ENCODE measurements around the gene GRM8.

Gene GRM8

DNA sequence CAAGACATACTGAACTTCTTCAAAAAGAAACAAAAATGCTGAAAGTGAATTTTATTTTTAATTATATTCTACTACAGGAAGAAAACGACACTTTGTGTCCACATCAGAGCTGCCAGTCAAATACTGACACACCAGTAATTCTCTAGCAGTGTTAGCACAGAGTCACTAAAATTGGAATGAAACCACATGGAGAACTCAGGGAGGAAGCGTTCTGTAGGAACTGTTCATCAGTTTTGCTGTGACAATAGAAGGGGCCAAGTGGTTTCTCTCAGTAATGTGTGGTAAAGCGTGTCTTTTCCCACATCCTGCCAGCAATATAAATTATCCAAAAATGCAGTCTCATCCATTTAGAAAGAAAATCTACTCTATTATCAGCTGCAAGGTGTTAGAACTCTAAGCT, 683.3 kb downstream of the GRM8 start:
- H3K4me3 ChIP-seq (ENCODE audit: low read depth, low read length), result no peak overlapping the region

DNA sequence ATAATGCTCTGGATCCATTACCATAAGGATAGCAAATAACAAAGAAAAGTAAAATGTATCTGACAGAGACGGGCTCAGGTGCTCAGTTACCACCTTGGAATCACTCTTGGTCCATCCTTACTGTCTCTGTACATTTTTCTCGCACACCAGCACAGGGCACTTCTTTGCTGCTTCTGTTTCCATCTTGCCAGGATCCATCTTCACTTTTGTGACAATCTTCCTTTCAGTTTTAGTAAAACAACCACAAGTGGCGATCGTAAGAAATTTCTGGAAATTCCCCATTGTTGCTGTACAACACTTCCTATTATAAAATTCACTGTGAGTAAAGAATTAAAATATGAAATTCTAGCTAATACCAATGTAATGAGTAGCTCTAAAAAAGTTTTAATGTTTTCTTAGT, 695.5 kb downstream of the GRM8 start:
- no peak overlapping the region for H3K4me3 ChIP-seq (ENCODE audit: low read depth, low read length)

DNA sequence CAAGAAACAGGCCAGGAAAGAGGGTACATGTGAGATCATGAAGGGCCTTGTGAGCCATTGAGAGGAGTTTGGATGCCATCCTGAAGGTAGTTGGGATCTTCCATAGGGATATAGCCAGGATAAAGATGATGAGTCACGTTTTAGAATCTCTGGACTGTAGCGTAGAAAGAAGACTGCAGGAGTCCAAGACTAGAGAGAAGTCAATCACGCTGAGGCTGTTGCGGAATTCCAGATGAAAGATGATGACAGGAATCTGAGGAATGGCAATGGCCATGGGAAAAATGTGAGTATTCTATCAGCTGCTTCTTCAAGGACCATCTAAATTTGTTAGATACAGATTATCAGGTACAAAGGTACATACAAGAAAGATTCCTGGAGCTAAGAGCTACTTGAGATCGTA, 711.3 kb downstream of the GRM8 start:
- no peak overlapping the region for H3K4me3 ChIP-seq (ENCODE audit: low read depth, low read length)

DNA sequence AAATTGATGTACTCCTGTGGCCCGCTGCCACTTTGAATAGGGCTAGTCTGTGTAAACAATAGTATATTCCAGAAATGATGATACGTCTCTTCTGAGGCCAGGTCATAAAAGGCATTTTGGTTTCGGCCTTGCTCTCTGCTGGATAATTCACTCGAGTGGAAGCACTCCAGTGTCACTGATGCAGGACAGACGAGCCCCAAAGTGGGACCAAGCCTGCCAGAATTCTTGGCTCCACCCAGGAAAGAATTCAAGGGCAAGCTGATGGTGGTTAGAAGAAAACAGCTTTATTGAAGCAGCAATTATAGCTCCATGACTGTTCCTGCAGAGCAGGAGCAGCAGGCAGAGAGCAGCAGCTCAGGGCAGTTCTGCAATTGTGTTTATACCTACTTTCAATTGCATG, 717.6 kb downstream of the GRM8 start:
- H3K4me3 ChIP-seq (ENCODE audit: low read depth, low read length), result no peak overlapping the region

DNA sequence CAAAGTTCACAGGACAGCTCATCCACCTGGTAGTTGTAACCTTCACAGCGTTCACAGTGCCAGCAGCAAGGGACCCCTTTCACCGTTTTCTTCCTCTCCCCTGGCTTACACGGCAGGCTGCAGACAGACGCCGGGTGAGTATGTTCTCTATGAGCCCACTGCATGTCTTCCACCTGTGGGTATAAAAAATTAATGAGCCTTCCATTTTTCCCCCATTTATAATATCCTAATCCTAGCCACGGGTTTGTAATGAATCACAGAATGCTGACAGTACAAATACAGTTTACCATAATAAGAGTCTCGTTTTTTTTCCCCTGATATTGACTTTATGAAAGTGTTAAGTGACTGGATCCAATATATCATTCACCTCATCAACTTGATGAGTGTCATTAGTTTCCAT, 719.0 kb downstream of the GRM8 start:
- H3K4me3 ChIP-seq (ENCODE audit: low read depth, low read length), result no peak overlapping the region

DNA sequence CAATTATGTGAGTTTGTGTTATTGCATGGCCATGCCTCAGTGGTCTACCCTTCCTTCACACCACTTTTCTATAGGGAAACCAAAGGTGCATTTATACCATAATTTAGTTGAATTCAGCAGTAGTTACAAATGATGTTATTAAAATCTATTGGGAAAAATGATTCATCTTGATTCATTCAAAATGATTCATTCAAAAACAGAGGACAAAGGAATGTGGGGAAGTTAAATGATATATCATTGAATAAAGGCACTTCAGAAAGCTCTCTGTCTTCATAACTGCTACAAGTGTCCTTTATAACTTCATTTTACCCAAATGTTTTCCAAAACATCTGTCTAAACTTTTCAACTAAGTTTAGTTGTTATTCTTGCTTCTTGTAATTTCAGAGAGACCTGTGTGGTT, 722.9 kb downstream of the GRM8 start:
- no peak overlapping the region for H3K4me3 ChIP-seq (ENCODE audit: low read depth, low read length)

DNA sequence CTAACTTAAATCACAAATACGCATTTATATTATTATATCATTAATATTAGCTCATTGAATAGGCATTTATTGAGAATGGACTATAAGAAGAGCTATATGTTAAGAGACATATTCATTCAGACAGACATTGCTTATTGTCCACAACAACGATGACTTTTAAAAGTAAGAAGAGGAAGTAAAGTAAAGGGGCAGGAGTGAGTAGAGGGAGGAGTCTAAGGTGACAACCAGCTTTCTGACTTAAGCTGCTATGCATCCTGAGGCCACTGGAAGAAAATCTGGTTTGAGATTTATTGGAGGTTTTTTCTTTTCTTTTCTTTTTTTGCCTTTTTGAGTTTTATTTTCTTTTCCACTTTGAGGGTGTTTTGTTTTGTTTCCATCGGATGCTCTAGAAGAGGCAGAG, 723.5 kb downstream of the GRM8 start:
- H3K4me3 ChIP-seq (ENCODE audit: low read depth, low read length), result no peak overlapping the region

DNA sequence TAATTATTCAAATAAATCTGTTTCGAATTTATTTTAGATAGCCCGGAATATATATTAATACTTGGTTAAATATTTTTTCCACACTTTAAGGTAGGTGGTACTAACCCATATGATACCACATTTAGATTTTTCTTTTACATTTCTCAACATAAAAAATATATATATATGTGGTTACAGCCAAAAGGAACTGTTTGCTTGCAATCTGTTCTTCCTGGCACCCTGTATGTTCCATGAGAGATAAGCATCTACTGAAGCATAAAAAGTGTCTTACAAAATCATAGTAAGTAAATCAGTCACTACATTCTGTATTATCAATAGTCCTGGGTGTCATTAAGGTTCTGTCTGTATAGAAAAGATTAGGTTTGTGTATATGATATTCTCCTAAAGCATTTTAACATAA, 726.8 kb downstream of the GRM8 start:
- no peak overlapping the region for H3K4me3 ChIP-seq (ENCODE audit: low read depth, low read length)

DNA sequence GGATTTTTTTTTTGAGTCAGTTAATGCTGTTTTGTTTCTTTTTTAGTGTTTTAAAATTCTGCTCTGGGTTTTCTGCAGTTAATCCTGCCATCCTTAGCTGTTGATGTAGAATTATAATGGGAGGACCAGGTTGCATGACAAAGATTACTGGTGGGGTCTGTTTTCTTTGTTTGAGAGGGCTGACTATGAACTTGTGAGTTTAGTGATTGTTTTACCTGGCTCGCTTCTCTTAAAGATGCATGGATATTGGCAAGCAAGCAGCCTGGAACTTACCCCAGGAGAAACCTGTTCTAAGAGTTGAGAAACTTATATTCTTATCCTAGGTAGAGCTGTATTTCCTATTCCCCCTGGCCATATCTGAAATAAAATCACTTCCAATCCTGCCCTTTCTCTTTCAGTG, 727.8 kb downstream of the GRM8 start:
- no peak overlapping the region for H3K4me3 ChIP-seq (ENCODE audit: low read depth, low read length)

DNA sequence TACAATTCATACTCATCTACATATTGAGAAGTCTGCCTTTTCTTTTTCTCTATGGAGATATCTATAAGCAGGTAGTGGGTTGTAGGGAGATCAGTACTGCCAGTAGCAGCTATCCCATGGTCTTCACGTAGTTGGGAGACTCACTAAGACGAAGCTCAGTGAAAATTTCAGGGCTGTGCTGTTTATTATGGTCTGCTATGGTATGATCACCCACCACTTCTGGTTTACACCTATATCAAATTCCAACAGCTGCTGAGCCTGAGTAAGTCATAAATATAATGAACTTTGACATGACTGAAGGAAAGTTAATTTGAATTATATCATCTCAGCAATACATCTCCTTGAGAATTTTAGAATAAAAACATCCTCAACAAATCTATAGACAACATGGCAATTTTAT, 741.7 kb downstream of the GRM8 start:
- no peak overlapping the region for H3K4me3 ChIP-seq (ENCODE audit: low read depth, low read length)

DNA sequence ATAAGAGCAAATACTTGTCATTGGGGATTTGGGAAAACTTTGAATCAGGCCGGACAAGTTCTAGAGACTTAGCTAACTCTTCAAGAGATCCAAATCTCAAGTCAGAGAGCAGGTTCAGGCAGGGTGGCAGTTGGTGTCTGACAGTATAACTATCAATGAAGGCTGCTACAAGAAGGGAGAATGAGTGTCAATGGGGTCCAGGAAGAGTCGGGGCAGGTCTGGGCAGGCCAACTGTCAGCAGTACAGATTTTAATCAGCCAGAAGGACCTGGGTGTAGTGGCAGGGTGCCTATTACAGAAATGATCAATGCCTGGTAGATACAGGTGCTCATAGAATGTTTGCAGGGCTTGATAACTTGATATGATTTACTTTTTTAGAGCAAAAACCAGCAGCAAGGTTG, 751.1 kb downstream of the GRM8 start:
- H3K4me3 ChIP-seq (ENCODE audit: low read depth, low read length), result no peak overlapping the region

DNA sequence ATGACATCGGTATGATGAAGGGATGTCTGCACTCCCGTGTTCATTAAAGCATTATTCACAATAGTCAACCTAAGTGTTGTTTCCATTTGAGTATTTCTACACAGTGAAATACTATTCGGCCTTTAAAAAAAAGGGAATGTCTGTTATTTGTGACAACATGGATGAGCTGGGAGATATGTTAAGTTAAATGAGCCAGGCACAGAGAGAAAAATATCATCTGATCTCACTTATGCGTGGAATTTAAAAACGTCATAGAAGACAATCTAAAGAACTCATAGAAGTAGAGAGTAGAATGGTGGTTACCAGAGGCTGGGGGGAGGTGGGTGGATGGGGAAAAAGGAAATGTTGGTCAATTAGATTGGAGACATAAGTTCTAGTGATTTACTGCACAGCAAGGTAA, 753.3 kb downstream of the GRM8 start:
- H3K4me3 ChIP-seq (ENCODE audit: low read depth, low read length), result no peak overlapping the region

DNA sequence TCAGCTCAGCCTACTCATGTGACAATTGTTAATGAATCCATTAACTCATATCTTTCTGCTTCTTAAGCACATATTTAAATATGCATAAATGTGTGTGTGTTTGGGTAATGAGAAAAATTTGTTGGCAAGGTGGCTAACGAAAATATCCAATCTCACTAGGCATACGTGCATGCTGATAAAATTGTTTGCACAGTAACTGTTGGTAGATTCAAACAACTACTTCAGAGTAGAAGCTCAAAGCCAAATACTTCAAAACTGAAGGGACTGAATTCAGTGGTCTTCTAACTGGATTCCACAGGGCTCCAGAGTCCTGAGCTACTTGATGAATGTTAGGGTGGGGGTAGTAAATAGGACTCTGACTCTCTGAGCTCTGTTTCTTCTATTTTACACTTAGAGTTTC, 757.0 kb downstream of the GRM8 start:
- no peak overlapping the region for H3K4me3 ChIP-seq (ENCODE audit: low read depth, low read length)

DNA sequence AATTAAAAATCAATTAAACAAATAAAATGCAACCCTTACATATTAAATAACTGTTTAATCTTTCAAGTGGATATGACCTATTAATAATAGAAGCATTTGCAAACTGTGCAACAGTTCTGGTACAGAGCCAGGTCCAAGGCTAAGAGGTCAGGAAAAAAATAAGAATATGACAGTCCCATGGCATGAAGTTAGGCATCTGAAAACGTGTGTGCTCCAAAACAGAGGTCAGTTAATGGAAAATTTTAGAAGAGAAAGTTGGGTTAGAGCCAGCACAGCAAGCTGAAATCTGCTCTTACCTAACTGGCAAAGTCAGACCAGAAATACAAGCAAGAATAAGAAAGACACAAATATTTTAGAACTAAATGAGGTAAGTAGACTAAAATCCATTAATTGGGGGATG, 757.7 kb downstream of the GRM8 start:
- H3K4me3 ChIP-seq (ENCODE audit: low read depth, low read length), result no peak overlapping the region

DNA sequence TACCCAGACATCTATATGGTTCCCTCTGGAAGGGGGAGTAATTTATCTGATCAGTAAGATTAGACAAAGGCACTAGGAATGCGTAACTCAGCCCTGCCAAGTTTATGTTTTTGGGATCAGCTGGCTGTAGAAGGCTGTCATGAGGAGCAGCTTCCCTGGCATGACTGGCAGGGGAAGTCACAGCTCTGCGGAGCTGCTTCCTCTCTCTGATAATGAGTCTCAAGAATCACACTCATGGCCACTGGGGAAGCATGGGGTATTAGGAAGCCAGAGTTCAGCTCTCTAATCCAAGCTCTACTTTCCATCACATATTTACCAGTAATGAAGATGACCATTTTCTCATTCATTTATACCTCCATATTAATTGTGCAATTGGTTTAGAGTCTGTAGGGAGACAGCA, 758.9 kb downstream of the GRM8 start:
- H3K4me3 ChIP-seq (ENCODE audit: low read depth, low read length), result no peak overlapping the region

DNA sequence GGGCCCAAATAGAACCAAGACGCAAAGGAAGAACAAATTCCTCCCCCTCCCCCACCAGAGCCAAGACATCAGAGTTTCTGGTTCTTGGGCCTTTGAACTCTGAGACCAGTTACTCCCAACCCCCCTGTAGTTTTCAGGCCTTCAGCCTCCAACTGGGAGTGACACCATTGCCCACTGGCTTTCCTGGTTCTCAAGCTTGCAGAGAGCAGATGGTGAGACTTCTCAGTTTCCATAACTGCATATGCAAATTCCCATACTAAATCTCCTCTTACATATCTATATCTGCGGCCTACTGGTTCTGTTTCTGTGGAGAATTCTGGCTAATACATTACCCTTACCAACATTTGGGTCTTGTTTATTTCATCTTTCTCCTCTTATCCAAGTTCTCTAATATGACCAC, 762.9 kb downstream of the GRM8 start:
- H3K4me3 ChIP-seq (ENCODE audit: low read depth, low read length), result no peak overlapping the region

DNA sequence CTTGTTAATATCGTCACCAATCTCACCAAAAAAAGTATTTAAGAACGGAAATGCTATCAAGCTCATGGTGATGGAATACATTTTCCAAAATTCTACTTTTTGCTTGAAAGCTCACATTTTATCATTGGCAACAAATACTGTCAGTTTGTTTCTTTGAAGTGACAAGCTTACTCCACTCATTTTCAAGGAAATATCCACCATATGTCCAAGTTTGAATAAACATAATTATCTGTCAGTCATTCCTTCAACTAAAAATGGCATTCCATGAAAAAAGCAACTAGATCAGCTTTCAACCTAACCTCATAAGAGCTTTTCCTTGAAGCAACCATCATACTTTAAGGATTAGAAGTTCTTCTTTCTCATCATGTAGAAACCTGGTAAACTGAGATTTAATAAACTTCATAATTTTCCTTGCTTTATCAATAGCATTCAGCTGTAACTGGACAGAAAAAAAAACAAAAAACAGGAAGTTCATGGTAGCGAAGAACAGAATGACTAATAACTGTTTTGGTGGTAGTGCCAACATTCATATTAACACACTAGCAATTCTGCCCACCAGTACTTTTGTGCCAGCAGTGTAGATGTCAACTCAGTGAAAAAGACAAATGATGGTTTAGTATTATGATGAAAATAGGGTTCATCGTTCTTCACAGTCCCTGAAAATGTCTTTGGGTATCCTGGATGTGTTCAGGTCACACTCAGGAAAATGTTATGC, 764.9 kb downstream of the GRM8 start:
- H3K4me3 ChIP-seq (ENCODE audit: low read depth, low read length), result no peak overlapping the region

DNA sequence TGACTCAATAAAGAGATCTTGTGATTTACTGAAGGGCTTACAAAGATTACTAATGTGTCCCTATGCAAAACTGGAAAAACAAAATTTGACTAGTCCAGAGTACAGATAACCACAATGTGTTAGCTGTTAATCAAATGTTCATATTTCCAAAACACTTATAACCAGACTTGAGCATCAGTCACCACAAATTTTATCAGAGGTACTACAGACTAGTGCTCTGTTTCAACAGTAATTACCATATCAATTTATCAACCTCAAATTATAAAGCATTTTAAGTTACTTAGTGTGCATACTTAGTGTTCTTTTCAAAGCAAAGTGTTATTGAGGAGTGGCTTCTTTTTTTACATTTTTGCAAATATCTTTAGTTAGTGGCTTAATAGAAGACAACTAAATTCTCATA, 765.9 kb downstream of the GRM8 start:
- no peak overlapping the region for H3K4me3 ChIP-seq (ENCODE audit: low read depth, low read length)

DNA sequence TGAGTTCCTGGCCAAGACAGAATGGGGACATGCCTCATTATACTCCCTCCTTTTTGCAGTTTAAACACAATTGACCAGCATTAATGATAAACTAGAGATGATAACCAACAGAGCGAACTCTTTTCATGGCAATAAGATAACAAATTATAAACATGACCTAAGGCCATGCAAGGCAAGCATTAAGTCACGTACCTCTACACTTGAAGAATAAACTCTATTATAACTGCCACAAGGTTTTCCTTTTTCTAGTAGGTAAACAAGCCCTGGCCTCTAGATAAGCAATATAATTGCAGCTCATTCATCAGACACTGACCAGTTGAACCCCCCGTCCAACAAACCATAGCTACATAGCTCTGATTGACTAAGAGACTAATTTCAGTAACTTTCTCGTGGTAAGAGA, 767.0 kb downstream of the GRM8 start:
- H3K4me3 ChIP-seq (ENCODE audit: low read depth, low read length), result no peak overlapping the region

DNA sequence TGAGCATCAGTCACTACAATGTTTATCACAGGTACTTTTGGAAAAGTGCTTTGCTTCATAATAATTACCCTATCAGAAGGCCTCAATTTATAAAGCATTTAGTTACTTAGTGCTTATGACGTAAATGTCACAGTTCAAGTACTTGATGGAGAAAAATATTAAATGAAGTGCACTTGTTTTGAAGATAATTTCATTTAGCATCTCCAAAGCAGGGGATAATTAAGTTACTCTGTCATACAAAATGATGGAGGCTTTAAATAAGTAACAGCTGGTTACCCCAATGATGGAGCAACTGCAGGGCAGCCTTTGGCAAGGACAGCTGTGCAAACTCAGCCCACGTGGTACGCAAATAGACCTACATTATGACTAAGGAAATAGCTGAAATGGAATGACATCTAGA, 768.8 kb downstream of the GRM8 start:
- H3K4me3 ChIP-seq (ENCODE audit: low read depth, low read length), result no peak overlapping the region

DNA sequence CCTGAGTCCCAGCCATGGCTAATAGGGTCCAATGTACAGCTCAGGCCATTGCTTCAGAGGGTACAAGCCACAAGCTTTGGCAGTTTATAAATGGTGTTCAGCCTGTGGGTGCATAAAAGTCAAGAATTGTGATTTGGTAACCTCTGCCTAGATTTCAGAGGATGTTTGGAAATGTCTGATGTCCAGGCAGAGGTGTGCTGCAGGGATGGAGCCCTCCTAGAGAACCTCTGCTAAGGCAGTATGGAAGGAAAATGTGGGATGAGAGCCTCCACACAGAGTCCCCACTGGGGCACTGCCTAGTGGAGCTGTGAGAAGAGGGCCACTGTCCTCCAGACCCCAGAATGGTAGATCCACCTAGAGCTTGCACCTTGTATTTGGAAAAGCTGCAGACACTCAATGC, 779.9 kb downstream of the GRM8 start:
- H3K4me3 ChIP-seq (ENCODE audit: low read depth, low read length), result no peak overlapping the region

DNA sequence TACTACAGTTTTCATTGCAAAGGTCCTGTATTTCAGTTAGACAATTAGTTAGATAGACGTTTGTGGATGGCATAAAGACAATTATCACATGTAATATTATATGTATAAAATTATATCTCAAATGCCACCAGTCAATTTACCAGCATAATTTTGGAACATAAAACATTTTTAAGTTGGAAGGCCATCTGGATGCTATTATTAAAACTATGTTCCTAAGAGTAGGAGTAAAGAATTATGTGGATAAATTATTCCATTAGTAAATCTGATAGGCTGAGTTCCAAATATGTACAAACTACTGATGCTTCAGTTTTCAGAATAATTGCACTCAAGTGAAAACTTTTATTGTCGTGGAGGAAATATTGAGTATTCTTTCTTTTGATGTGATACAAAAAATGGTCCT, 790.3 kb downstream of the GRM8 start:
- no peak overlapping the region for H3K4me3 ChIP-seq (ENCODE audit: low read depth, low read length)

DNA sequence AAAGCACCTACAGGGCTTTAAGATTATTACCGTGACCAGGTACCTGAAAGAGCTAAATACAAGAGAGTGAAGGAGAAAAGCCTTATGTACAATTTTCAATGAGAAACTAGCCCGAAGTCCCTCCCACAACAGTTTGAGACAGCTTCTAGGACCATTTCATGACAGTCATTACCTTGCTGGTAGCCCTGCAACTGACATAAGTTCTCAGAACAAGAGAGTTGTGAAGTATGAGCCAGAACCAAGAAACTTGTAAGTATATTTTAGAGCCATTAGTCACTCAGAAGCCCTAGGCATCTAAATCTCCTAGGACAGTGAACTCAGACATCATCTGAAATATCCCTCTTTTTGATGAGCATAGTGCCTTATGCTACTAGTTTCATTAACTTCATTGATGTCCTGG, 792.1 kb downstream of the GRM8 start:
- H3K4me3 ChIP-seq (ENCODE audit: low read depth, low read length), result no peak overlapping the region

DNA sequence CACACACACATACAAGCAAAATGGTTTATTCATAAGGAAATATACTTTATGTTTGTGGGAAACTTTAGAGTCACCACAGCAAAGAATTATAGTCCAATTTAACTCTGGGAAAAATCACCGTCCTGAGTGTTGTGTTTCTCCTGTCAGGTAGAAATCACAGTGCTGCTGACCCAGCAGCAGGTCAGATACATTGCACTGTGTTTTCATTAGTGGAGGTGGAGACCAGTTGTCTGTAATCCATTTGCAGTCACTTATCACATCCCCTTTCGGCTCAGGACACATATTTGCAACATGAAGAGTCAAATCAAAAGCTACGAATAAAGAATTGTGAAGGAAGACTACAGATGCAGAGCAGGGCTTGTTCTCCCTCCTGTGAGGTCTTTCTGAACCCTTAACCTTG, 799.6 kb downstream of the GRM8 start:
- H3K4me3 ChIP-seq (ENCODE audit: low read depth, low read length), result no peak overlapping the region
